Activated T-helper 9 cell treated with anti-CD3 and anti-CD28 coated beads, Interleukin-2, amount 50 U/mL, for 16 hours (primary cell): Measurements from ENCODE around the gene ABCC1.

Experiments used
- DNase-seq: peaks from one replicate; pipeline ENCODE4 v3.0.0-alpha.2; 2020; ENCODE audit warnings: low read depth

ABCC1 gene

DNA sequence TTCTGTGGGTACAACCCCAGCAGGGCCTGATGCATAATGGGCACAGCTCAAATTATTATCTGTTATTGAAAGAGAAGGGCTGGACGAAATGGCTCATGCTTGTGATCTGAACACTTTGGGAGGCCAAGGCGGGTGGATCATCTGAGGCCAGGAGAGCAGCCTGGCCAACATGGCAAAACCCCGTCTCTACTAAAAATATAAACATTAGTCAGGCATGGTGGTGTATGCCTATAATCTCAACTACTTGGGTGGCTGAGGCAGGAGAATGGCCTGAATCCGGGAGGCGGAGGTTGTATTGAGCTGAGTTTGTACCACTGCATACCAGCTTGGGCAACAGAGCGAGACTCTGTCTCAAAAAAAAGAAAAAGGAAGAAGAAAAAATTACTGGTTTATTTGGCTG, 100.7 kb downstream of the ABCC1 start:
- DNase-seq: no peak

DNA sequence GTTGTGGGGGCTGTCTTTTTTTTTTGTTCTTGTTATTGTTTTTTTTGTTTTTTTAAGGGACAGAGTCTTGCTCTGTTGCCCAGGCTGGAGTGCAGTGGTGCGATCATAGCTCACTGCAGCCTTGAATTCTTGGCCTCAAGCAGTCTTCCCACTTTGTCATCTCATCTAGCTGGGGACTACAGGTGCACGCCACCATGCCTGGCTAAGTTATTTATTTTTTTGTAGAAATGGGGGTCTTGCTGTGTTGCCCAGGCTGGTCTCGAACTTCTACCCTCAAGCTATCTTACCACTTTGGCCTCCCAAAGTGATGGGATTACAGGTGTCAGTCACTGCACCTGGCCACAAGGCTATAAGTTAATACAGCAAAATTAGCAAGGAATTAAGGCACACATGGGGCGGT, 101.7 kb downstream of the ABCC1 start:
- no peak for DNase-seq

DNA sequence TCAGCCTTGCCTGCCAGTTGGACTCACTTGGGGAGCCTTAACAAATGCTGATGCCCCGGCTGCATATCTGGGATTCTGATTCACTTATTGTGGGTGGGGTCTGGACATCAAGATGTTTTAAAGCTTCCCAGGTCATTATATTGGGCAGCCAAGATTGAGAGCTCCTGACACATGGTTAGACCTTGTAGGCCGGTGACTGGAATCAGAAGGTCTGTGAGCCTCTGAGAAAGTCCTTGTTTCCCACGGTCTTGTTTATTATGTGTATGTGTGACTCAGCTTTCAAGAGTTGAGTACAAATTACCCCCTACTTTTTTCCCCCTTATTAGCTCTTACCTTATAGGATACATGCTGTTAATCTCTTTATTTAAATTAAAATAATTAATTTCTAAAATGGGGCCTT, 103.5 kb downstream of the ABCC1 start:
- DNase-seq: no peak

DNA sequence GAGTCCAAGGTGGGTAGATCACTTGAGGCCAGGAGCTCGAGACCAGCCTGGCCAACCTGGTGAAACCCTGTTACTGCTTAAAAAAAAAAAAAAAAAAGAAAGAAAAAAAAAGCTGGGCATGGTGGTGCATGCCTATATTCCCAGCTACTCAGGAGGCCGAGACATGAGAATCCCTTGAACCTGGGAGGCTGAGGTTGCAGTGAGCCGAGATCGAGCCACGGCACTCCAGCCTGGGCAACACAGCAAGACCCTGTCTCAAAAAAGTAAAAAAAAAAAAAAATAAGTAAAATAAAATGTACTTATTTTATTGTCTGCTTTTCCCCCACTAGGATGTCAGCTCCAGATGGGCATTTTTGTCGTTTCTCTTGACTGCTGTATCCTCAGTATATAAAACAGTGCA, 107.7 kb downstream of the ABCC1 start:
- DNase-seq: no peak

DNA sequence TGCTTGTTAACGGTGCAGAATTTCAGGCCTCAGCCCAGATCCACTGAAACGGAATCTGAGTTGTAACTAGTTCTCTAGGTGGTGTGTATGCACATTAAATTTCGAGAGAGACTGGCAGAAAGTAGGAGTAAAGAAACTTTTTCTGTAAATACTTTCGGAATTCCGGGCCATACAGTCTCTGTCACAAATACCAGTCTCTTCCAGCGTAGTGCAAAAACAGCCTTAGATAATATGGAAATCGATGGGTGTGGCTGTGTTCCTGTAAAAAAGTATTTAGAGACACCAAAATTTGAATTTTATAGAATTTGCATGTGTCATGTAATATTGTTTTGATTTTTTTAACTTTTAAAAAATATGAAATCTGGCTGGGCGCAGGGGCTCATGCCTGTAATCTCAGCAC, 109.7 kb downstream of the ABCC1 start:
- no peak for DNase-seq

DNA sequence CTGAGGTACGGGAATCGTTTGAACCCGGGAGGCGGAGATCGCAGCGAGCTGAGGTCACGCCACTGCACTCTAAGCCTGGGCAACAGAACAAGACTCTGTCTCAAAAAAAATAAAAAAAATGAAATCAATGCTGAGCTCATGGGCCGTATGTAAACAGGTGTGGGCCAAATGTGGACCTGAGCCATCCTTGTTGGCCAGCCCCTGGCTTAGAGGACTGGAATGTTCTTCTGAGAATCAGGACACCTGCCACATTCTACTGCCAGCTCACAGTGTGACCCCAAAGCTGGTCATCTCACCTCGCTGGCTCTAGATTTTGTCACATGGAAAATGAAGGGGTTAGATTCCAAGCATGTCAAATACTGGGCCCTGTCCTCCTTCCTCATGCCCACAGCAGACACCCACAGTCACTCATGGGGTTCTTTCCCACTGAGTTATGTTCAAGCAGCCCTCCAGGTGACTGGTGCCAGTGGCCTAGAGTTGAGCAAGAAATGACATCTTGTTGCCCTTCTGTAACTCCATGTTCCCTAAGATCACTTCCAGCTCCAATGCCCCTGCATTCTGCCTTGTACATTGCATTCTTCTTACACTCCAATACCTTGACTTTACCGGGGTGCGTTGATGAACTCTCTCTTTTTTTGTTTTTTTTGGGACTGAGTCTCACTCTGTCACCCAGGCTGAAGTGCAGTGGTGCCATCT, 110.6 kb downstream of the ABCC1 start:
- DNase-seq: no peak

DNA sequence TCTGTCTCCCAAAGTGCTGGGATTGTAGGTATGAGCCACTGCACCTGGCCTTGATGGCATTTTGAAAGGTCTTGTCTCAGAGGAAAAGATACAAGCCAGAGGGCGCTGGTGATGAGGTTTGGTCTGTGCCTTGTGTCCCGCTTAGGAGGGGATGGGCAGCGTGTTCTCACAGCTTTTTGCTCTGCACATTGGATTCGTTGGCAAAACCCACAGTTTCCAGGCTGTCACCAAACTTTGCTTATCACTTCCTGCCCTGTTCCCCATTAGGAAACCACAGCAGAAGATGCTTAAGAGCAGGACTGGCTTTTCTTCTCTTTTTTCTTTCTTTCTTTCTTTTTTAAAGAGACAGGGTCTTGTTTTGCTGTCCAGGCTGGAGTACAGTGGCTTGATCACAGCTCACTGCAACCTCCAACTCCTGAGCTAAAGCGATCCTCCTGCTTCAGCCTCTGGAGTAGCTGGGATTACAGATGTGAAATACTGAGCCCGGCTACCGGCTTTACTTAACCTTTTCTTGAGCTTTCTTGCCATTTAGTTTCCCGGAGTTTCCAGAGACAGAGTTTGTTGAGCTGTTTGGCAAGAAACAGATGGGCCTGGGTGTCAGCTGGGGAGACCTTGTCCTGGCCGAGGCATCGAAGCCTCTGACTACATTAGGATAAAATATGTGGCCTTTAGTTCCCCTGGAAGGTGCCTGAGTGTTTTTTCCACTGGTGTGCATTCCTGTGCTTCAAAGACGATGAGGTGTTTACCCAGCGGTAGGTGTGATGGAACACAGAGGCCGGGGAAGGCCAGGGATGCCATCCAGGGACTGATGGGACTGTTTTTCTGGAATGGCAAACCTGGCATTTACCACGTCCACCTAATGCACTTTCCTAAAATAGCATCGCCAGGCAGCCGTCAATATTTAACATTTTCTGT, 112.9 kb downstream of the ABCC1 start:
- no peak for DNase-seq

DNA sequence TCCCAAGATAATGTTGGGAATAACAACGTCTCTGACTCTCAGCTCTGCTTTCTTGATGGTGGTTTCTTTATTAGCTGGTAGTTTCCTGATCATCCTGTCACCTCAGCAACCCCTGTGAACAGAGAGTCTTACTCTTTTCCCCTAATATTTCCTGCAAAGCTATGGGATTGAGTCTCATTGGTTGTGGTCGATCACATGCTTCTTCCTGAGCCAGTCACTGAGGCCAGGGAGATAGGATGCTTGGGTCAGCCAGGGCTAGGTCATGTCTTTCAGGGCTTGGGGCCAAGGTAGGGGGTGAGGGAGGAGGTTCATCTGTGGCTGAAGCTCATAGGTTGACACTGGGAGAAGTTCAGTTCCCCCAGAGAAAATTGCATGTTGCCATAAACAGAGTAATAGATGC, 114.3 kb downstream of the ABCC1 start:
- DNase-seq: no peak

DNA sequence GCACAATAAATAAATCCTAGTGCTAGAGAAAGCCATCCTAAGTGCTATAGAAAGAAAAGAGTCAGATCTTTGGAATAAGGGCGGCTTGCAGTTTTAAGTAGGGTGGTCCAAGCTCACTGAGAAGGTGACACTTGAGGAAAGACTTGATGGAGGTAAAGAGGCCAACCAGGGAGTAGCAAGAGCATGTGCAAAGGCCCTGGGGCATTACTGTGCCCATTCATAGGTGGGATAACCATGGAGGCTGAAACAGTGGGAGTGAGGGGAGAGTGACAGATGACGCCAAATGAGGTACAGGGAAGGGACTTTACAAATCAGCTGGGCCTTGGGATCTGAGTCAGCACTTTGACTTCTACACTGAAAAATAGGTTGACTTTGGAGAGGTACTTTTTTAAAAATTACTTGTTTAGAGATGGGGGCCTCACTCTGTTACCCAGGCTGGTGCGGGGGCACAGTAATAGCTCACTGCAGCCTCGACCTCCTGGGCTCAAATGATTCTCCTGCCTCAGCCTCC, 115.5 kb downstream of the ABCC1 start:
- no peak for DNase-seq

DNA sequence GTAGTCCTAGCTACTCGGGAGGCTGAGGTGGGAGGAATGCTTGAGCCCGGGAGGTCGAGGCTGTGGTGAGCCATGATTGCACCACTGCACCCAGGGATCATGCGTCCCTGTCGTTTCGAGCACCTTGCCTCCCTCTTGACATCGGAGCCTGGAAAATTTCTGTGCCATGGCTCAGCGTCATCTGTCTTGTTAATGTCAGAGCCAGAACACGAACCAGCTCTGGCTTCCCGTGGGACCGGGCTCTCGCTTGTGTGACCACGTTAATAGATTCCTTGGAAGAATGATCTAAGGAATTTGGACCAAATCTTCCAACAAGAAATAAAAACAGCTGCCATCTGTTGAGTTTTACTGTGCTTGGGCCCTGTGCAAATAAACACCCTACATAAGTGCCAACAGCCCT, 117.7 kb downstream of the ABCC1 start:
- DNase-seq: no peak

DNA sequence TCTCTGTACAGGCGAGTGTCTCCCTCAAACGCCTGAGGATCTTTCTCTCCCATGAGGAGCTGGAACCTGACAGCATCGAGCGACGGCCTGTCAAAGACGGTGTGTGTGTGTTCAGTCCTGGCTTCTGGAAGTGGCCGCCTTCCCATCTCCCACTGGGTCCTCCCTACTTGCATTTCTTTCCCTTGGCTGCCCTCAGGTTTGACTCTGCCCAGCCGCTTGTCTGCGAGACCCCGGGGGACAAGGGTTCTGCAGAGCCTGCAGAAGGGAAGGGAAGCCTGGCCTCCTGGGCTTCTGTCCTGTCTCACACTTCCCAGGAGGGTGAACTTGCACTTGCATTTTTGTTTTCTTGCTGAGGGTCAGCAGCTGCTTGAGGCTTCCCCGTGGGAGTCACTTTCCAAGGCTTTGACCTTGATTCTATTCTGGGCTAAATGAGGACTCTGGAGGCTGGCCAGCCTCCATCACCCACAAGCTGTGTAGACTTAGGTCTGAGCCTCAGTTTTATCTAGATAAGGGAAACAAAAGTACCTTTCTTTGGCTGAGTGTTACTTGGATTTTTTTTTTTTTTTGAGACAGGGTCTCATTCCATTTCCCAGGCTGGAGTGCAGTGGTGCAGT, 122.3 kb downstream of the ABCC1 start:
- DNase-seq: no peak

DNA sequence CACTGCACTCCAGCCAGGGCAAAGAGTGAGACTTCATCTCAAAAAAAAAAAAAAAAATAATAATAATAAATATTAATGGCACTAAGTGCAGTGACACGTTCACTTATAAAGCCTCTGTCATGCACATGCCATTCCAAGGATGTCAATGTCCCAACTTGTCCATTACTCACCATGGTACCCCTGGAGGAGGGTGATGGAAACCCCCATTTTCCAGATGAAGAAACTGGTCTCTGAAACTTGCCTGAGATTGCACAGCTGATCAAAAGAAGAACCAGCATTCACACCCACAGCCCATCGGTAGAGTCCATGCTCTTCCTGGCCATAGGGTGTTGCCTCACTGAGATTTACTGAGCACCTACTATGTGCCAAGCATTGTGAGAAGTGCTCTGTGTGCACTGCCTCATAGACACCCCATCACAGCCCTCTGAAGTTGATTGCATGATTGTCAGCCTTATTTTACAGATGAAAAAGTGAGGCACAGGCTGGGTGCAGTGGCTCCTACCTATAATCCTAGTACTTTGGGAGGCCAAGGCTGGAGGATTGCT, 123.7 kb downstream of the ABCC1 start:
- DNase-seq: no peak

DNA sequence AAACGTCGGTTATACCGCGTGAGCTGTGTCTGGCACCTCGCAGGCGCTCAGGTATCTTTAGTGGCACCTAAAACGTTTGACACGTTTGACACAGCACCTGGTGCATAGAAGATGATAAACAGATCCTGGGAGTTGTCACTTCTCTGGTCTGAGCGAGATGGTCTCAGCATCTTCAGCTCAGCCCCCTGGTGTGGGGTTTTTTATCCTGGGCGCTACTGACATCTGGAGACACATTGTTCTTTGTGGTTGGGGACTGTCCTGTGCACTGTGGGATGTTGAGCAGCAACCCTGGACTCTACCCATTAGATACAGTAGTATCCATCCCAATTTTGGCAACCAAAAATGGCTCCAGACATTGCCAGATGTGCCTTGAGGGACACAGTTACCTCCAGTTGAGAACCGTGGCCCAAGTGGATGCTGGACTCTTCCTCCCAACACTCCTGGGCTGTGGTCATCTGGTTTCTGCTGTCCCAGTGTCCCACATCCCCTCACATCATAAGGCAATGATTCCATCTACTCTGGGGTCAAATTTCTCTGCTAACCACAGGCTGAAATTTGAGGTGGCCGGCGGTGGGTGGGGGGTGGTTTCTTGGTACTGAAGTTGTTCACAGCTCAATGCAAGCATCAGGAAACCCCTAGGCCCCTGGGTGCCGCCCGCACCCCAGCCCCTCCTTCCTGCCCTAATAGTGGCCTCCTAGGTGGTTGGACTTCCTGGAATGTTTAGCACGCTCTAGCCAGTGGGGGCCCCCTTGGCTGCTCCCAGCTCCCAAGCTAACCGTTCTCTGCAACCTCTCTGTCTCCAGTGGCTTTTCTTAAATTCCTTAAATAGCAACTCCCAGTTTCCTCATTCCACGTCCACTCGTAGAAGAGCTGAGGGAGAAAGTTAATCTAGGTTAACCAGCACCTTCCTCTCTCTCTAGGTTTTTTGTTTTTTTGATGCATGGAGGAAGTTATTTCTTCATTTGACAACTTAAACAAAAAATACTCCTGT, 124.8 kb downstream of the ABCC1 start:
- no peak for DNase-seq

DNA sequence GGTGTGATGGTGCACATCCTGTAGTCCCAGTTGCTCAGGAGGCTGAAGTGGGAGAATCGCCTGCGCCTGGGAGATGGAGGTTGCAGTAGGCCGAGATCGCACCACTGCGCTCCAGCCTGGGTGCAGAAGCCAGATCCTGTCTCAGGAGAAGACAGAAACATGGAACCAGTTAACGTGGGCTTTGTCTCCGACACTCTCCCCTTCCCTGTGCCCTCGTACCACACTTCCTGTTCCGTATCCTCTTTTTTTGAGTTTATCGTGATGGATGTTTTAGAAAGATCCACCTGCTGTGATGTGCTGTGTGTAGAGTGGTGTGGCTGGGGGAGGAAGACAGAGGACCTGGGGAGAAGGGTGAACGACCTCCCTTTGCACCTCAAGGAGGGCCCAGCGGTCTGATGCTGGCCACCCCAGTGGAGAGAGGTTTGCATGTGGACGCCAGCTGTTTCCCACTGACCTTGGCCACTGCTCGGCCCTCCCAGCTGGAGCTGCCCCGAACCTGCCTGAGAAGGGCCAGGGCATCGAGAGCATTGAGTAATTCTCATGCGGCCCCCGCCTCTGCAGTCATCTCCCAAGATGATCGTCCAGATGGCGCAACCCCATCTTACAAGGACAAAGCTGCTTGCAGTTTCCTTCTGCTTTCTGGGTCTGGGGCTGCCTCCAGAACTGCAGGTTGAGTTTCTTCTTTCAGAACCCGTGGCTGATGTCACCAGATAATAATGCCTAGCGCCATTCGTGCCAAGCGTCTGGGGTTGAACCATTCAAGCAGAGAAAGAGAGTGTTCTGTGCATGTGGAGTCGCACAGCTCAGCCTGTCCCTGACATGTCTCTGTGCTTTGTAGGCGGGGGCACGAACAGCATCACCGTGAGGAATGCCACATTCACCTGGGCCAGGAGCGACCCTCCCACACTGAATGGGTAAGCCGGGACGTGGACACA, 126.3 kb downstream of the ABCC1 start:
- DNase-seq: no peak

DNA sequence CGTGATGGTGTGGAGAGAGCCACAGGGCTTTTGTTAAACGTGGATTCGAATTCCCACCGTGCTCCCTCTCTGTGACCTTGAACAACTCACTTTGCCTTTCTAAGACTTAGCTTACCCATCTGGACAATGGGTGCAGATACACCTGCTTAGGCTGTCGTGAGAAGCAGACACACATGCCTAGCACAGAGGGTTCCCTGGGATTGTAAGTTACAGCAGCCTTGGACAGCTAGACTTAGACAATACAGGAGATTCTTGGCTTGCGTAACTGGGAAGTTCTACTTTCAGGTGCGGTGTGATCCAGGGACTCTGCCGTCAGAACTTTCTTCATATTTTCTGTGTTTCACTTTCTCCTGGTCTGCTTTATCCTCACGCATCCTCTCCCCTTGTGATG, 127.0 kb downstream of the ABCC1 start:
- no peak for DNase-seq

DNA sequence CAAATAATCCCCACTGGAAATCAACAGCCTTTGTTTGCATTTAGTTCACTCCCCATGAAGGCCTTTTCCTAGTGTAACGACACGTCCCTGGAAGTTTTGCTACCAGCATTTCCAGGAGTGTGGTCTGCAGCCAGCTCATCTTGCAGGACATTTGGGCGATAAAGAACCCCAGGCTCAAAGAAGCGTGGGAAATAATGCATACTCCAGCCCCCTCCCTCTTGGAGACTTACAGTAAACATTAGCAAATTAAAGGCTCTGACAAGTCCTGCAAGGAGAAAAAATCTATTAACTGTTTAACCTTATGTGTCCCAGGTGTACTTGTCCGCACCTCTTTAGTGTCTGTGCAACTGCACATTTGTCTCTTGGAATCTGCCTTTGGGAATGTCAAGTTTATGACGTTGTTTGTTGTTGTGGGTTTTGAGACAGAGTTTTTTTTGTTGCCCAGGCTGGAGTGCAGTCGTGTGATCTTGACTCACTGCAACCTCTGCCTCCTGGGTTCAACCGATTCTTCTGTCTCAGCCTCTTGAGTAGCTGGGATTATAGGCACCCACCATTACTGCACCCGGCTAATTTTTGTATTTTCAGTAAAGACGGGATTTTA, 131.1 kb downstream of the ABCC1 start:
- DNase-seq: no peak

DNA sequence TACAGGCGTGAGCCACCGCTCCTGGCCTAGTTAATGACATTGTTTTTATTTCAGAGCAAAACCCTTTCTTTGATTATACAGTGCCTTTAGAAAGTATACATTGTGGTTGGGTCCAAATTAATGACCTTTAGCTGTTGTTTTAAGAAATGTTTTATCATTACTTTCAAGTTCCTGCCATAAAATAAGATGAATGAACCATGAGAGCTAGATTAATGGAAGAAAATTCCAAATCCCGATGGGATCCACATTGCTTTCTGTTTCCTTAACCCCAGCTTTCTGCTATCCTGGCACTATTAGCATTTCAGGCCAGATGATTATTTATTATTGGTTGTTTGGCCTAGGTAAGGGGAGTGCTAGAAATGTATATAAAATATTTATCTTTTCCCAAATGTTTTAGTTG, 131.7 kb downstream of the ABCC1 start:
- DNase-seq: no peak

DNA sequence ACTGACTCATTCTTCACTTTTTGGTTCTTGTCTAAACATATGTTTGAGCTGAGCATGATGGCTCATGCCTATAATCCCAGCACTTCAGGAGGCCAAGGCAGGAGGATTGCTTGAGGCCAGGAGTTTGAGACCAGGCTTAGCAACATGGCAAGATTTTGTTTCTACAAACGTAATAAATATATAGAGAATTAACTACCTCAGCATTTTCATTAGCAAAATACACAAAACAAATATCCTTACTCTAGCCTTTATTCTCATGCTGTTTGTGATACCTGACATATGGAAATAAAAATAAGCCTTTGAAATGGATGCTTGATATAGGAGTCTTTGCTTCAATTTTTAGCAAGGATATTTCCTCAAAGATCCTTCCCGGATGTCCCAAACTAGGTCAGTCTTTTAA, 132.8 kb downstream of the ABCC1 start:
- no peak for DNase-seq

DNA sequence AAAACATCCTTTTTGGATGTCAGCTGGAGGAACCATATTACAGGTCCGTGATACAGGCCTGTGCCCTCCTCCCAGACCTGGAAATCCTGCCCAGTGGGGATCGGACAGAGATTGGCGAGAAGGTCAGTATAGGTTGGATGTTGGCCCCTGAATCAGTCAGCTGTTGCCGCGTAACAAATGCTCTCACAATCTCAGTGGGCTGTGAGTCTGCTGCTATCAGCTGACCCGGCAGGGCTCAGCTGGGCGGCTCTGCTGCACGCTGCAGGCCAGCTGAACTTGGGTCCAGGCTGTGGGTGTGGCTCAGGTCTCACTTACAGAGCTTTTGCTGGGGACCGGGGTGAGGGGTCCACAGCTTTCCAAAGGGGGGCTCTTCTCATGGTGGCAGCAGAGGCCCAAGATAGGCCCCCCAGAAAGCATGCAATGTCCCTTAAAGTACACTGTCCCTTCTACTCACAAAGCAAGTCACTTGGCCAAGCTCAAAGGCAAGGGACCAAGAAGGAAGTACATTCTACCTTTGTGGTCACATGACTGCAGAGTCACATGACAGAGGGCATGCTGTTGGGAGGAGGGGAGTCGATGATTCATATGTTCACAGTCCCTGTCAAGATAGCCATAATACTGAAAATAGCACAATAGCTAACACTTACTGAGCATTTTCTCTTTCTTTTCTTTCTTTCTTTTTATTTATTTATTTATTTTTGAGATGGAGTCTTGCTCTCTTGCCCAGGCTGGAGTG, 134.2 kb downstream of the ABCC1 start:
- DNase-seq: no peak
